RCC 7860 (cell line): ENCODE measurements around the gene PACRG.

Experiments used
- DNase-seq: peaks from one replicate; pipeline ENCODE4 v3.0.0-alpha.2; 2015; ENCODE audit warnings: low spot score
- FAIRE-seq: peaks from 2 replicates; lab custom pipeline; 2012; peaks lifted over from hg19 to GRCh38; lab: Jason Lieb, UNC

The PACRG gene

GRCh38 chr6:163340201-163340887 is 612.6 kb downstream of the PACRG start:
- DNase-seq (no peak), FAIRE-seq (no peak)

GRCh38 chr6:163341224-163342061 is 613.7 kb downstream of the PACRG start:
- DNase-seq (no peak), FAIRE-seq (no peak)

- no peak for FAIRE-seq
- DNase-seq, result no peak
Measured at GRCh38 chr6:163342571-163343539, 615.1 kb downstream of the PACRG start.

- DNase-seq, result no peak
- no peak for FAIRE-seq
Measured at GRCh38 chr6:163343609-163344008, 615.8 kb downstream of the PACRG start.

- DNase-seq (no peak), FAIRE-seq (no peak)
Measured at GRCh38 chr6:163344411-163344810, 616.6 kb downstream of the PACRG start.

GRCh38 chr6:163345931-163346330 is 618.2 kb downstream of the PACRG start:
- no peak for FAIRE-seq
- DNase-seq, result no peak

- no peak for FAIRE-seq
- no peak for DNase-seq
Measured at GRCh38 chr6:163346497-163346961, 618.8 kb downstream of the PACRG start.

GRCh38 chr6:163347021-163347446 is 619.3 kb downstream of the PACRG start:
- FAIRE-seq (no peak), DNase-seq (no peak)

GRCh38 chr6:163348789-163349680 is 621.3 kb downstream of the PACRG start:
- FAIRE-seq, result no peak
- DNase-seq, result no peak

GRCh38 chr6:163349696-163350095 is 621.9 kb downstream of the PACRG start:
- no peak for FAIRE-seq

GRCh38 chr6:163351013-163351412 is 623.2 kb downstream of the PACRG start:
- no peak for DNase-seq
- no peak for FAIRE-seq

More at GRCh38 chr6:163349696-163350095, 621.9 kb downstream of the PACRG start:
- DNase-seq, result no peak

- FAIRE-seq (no peak), DNase-seq (no peak)
Measured at GRCh38 chr6:163352011-163352685, 624.4 kb downstream of the PACRG start.

GRCh38 chr6:163352966-163353365 is 625.2 kb downstream of the PACRG start:
- DNase-seq (no peak), FAIRE-seq (no peak)

GRCh38 chr6:163354085-163354484 is 626.3 kb downstream of the PACRG start:
- FAIRE-seq (no peak), DNase-seq (peak; percentile 48)

GRCh38 chr6:163354761-163355425 is 627.1 kb downstream of the PACRG start:
- FAIRE-seq, result no peak
- peak; percentile 78 for DNase-seq

GRCh38 chr6:163355426-163355991 is 627.7 kb downstream of the PACRG start:
- DNase-seq (peak; percentile 66), FAIRE-seq (no peak)

GRCh38 chr6:163356324-163356723 is 628.5 kb downstream of the PACRG start:
- FAIRE-seq, result no peak
- peak; percentile 81 for DNase-seq

- DNase-seq (no peak), FAIRE-seq (no peak)
Measured at GRCh38 chr6:163356743-163357142, 629.0 kb downstream of the PACRG start.
